ENCODE data around the gene ZMAT5.

The ZMAT5 gene

GRCh38 chr22:29707010-29707409 is 59.8 kb downstream of the ZMAT5 start:
- Histone ChIP-seq H3K4me2 (ENCODE audit: low read depth, low read length, poor library complexity, severe bottlenecking) (no peak overlapping the region), H3K4me3 (ENCODE audit: insufficient read depth, low read length, poor library complexity, severe bottlenecking) (no peak overlapping the region), H2AFZ (ENCODE audit: low read depth, low read length, severe bottlenecking) (no peak overlapping the region), H3K36me3 (ENCODE audit: low read length) (no peaks in the 10 kb centered on the region), H4K20me1 (ENCODE audit: low read depth, low read length) (no peaks in the 10 kb centered on the region), H3F3A (ENCODE audit: insufficient read depth) (no peaks in the 10 kb centered on the region), H3K9me2 (replicated peaks; ENCODE audit: insufficient read depth, low read length) (no peaks in the 10 kb centered on the region), H3K27me3 (ENCODE audit: low read length) (no peaks in the 10 kb centered on the region), H3K9ac (ENCODE audit: low read length) (no peak overlapping the region), H3K9me3 (ENCODE audit: insufficient read depth, low read length) (no peaks in the 10 kb centered on the region), H3K79me2 (ENCODE audit: insufficient read depth, low read length) (no peaks in the 10 kb centered on the region), H3K27ac (ENCODE audit: low read depth, low read length) (no peak overlapping the region)
- TF ChIP-seq CTCF (IDR thresholded peaks at IDR 0.05; ENCODE audit: insufficient read depth, low read length, poor library complexity, severe bottlenecking) (no peak), EZH2phosphoT487 (conservative IDR thresholded peaks at IDR 0.05; ENCODE audit: low read length) (no peak)

DNA sequence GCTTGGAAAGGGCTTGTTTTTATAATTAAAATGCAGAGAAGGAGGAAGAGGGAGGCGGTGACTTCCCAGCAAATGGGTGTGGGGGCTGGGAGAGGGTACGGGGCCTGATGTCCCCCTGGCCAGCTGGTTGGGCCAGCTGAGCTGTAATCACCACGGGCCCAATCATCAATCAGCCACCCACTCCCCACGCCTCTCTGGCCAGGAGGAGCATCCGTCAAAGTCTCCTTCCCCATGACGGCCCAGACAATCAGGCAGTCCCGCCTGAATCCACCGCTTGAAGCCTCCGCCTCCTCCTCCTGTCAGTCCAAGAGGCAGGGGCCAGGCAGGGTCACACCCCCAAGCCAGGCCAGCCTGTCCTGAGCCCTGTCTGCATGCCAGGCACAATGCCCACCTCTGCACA is 60.3 kb downstream of the ZMAT5 start:
- Histone ChIP-seq H3K27ac (ENCODE audit: low read depth, low read length) (no peak overlapping the region), H3K9me3 (ENCODE audit: insufficient read depth, low read length) (no peaks in the 10 kb centered on the region), H3K4me3 (ENCODE audit: insufficient read depth, low read length, poor library complexity, severe bottlenecking) (no peak overlapping the region), H4K20me1 (ENCODE audit: low read depth, low read length) (no peaks in the 10 kb centered on the region), H3K4me2 (ENCODE audit: low read depth, low read length, poor library complexity, severe bottlenecking) (no peak overlapping the region), H3K9ac (ENCODE audit: low read length) (no peak overlapping the region), H3K9me2 (replicated peaks; ENCODE audit: insufficient read depth, low read length) (no peaks in the 10 kb centered on the region), H2AFZ (ENCODE audit: low read depth, low read length, severe bottlenecking) (no peak overlapping the region), H3F3A (ENCODE audit: insufficient read depth) (no peaks in the 10 kb centered on the region), H3K27me3 (ENCODE audit: low read length) (no peaks in the 10 kb centered on the region), H3K36me3 (ENCODE audit: low read length) (no peaks in the 10 kb centered on the region), H3K79me2 (ENCODE audit: insufficient read depth, low read length) (no peaks in the 10 kb centered on the region)
- TF ChIP-seq EZH2phosphoT487 (conservative IDR thresholded peaks at IDR 0.05; ENCODE audit: low read length) (no peak), CTCF (IDR thresholded peaks at IDR 0.05; ENCODE audit: insufficient read depth, low read length, poor library complexity, severe bottlenecking) (no peak)

DNA sequence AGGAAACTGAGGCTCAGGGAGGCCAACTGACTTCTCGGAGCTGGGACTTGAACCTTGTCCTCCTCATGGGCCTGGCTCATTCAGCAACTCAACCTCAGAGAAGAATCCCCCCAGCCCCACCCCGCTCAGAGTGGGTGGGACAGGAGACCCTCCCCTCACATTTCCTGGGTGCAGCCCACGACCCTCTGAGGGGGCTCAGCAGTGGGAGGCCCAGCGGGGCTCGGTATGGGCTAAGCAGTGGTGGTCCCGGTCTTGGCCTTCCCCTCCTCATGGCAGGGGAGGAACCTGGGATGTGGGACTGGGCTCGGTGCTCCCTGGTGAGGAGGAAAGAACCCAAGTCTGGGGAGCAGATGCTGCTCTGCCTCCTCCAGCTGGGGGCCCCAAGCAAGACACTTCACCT is 61.2 kb downstream of the ZMAT5 start:
- H3K79me2 ChIP-seq (ENCODE audit: insufficient read depth, low read length) = no peaks in the 10 kb centered on the region
- H3K4me3 ChIP-seq (ENCODE audit: insufficient read depth, low read length, poor library complexity, severe bottlenecking) = no peak overlapping the region
- no peaks in the 10 kb centered on the region for H3K9me2 ChIP-seq (replicated peaks; ENCODE audit: insufficient read depth, low read length)
- H3K27ac ChIP-seq (ENCODE audit: low read depth, low read length) = no peak overlapping the region
- no peak for TF ChIP-seq CTCF (IDR thresholded peaks at IDR 0.05; ENCODE audit: insufficient read depth, low read length, poor library complexity, severe bottlenecking)
- no peak for TF ChIP-seq EZH2phosphoT487 (conservative IDR thresholded peaks at IDR 0.05; ENCODE audit: low read length)
- H4K20me1 ChIP-seq (ENCODE audit: low read depth, low read length) = no peaks in the 10 kb centered on the region
- no peak overlapping the region for H3K9ac ChIP-seq (ENCODE audit: low read length)
- no peaks in the 10 kb centered on the region for H3K27me3 ChIP-seq (ENCODE audit: low read length)
- H3K36me3 ChIP-seq (ENCODE audit: low read length) = no peaks in the 10 kb centered on the region
- no peaks in the 10 kb centered on the region for H3F3A ChIP-seq (ENCODE audit: insufficient read depth)
- no peak overlapping the region for H3K4me2 ChIP-seq (ENCODE audit: low read depth, low read length, poor library complexity, severe bottlenecking)
- H2AFZ ChIP-seq (ENCODE audit: low read depth, low read length, severe bottlenecking) = no peak overlapping the region
- no peaks in the 10 kb centered on the region for H3K9me3 ChIP-seq (ENCODE audit: insufficient read depth, low read length)

Measured in SU-DHL-6 (cell line).